ENCODE results near the gene PCDH9. TPM values are rescaled to one million over a fixed set of nuclear protein-coding genes. Genes with fewer than 3 reads are reported as not detected.

The PCDH9 gene
- total RNA-seq, 4 donors from 2014 or later, result 5.7 to 12.9 (median 6.8) TPM

DNA sequence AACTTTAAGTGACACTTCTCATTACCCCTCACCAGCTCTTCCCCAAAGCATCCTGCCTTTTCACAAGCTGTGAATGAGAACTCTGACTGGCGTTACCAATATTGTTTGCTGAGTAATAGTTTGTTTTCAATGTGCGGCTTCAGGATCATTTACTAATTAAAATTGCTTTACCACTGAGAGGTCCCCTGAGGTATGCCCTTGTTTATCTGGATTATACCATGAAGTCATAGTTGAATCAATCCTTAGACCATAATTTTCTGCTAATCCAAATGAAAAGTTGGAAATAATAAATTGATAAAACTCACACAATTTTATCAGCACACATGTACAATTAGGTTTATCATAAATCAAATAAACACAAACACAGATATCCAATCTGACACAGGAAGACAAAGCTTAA lies 568.8 kb downstream of the PCDH9 start:
- TF ChIP-seq, protein P1, sequence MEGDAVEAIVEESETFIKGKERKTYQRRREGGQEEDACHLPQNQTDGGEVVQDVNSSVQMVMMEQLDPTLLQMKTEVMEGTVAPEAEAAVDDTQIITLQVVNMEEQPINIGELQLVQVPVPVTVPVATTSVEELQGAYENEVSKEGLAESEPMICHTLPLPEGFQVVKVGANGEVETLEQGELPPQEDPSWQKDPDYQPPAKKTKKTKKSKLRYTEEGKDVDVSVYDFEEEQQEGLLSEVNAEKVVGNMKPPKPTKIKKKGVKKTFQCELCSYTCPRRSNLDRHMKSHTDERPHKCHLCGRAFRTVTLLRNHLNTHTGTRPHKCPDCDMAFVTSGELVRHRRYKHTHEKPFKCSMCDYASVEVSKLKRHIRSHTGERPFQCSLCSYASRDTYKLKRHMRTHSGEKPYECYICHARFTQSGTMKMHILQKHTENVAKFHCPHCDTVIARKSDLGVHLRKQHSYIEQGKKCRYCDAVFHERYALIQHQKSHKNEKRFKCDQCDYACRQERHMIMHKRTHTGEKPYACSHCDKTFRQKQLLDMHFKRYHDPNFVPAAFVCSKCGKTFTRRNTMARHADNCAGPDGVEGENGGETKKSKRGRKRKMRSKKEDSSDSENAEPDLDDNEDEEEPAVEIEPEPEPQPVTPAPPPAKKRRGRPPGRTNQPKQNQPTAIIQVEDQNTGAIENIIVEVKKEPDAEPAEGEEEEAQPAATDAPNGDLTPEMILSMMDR (IDR thresholded peaks at IDR 0.05), result no peak
- no peak for ATAC-seq (ENCODE audit: low FRiP score)
- no peak for DNase-seq (ENCODE audit: low spot score)

- no peak for ATAC-seq (ENCODE audit: low FRiP score)
- TF ChIP-seq, protein P1 (IDR thresholded peaks at IDR 0.05), result no peak
Measured at GRCh38 chr13:66660468-66660813, 569.7 kb downstream of the PCDH9 start.

GRCh38 chr13:66659701-66660467 lies 570.3 kb downstream of the PCDH9 start:
- DNase-seq (ENCODE audit: low spot score) (no peak), ATAC-seq (ENCODE audit: low FRiP score) (no peak)
- TF ChIP-seq, protein P1 (IDR thresholded peaks at IDR 0.05), result no peak

More at GRCh38 chr13:66660468-66660813, 569.7 kb downstream of the PCDH9 start:
- no peak for DNase-seq (ENCODE audit: low spot score)

DNA sequence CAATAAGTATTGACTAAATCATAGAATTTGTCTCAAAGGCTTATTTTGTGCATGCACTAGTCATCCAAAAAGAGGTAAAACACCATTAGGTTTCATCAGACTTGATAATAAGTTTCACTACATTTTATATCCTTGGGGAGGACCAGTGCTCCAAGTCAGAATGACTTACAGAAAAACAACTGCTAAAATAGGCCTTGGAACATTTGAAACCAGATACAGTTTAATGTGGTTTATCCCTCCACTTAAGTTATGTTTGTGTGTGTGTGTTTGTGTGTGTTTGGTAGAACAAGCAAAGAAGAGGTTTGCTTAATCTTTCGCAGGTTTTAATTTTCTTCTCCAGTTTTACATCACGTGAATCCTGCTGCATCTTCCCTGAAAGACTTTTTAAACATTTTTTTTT lies 570.9 kb downstream of the PCDH9 start:
- TF ChIP-seq, protein P1 (IDR thresholded peaks at IDR 0.05), result no peak

GRCh38 chr13:66657165-66657881 lies 572.8 kb downstream of the PCDH9 start:
- DNase-seq (ENCODE audit: low spot score) (peak; percentile 35), ATAC-seq (ENCODE audit: low FRiP score) (peak; percentile 54)
- TF ChIP-seq, protein P1 (IDR thresholded peaks at IDR 0.05), result no peak

More for the DNA sequence above, 570.9 kb downstream of the PCDH9 start:
- DNase-seq (ENCODE audit: low spot score) (no peak), ATAC-seq (ENCODE audit: low FRiP score) (no peak)

DNA sequence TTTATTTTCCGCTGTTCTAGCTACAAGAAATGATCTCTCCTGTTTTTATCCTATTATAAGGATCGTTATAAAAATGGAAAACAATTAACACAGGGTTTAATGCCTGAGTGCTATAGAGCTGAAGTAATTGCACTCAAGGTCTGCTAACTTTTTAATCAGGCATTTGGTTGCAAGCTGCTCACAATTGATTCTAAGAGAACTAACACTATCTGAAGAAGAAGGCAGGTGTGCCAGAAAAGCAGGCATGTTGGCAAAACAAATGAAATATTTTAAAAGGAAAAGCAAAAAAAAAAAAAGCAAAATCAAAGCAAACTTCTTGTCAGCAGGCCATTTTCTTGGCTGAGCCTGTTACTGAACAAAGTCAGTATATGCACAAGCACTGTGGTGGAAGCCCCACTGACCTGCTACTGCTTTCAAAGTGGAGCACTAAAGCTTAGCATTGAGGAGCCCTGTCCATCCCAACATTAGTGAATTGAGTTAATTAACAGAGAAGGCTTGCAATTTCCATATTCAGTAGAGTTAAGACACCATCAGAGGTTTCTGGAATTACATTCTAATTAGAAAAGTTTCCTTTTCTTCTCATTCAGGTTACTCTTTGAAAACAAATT lies 574.2 kb downstream of the PCDH9 start:
- ATAC-seq (ENCODE audit: low FRiP score) (no peak), DNase-seq (ENCODE audit: low spot score) (no peak)
- TF ChIP-seq, protein P1 (IDR thresholded peaks at IDR 0.05), result no peak

All from omental fat pad (tissue), 4 donors.